H1 (cell line): ENCODE results near the gene GPR180. TPM values are rescaled to one million over a fixed set of nuclear protein-coding genes. Genes with fewer than 3 reads are reported as not detected.

Source experiments
- CHD7 ChIP-seq: fragments of 300-600 bp; sonication (generic); IDR thresholded peaks from 2 replicates; pipeline ENCODE4 v1.7.1; 2012; ENCODE audit warnings: low read length, moderate library complexity, mild to moderate bottlenecking, inconsistent platforms; ENCODE audit not compliant: insufficient replicate concordance
- polyA plus RNA-seq, 7 experiments: library from polyadenylated mRNA; depleted of rRNA in 3 of 7; stranded (reverse) in 5 of 7; unstranded in 2 of 7; fragments of >200 nt in 5 of 7; fragments of 200-250 nt in 2 of 7; gene quantifications; 1 replicate in 5 of 7; 2 replicates in 1 of 7; 4 replicates in 1 of 7; pipeline versions ENCODE4 v1.2.1 to v1.2.3, GENCODE V29; 2011 to 2013; ENCODE audit warnings: missing spikeins in 2 of 7, mixed read lengths in 2 of 7
- total RNA-seq: library from RNA; stranded (reverse); fragmentation: NEBNext Ultra II Directional; extraction: Animal tissue kit (Norgen Biotek cat#: 25700); gene quantifications from 2 replicates; pipeline ENCODE4 v1.2.1, GENCODE V29; 2021

Gene GPR180
- total and polyA plus RNA-seq, 2 of the 8 experiments (the other 6 are each of a cell fraction or from before 2014, with no cell fraction given) = 1.8 to 4.8 TPM

- no peak for TF ChIP-seq CHD7
Observed at GRCh38 chr13:94568443-94568842, 33.2 kb upstream of the GPR180 start (continued).
